Measurements from ENCODE around the gene NEAT1.
"Not testable (repeated sequence)": the region's sequence is repeated elsewhere in the genome, so short reads cannot be mapped to it uniquely, and the experiment has no call there.

Gene NEAT1

DNA sequence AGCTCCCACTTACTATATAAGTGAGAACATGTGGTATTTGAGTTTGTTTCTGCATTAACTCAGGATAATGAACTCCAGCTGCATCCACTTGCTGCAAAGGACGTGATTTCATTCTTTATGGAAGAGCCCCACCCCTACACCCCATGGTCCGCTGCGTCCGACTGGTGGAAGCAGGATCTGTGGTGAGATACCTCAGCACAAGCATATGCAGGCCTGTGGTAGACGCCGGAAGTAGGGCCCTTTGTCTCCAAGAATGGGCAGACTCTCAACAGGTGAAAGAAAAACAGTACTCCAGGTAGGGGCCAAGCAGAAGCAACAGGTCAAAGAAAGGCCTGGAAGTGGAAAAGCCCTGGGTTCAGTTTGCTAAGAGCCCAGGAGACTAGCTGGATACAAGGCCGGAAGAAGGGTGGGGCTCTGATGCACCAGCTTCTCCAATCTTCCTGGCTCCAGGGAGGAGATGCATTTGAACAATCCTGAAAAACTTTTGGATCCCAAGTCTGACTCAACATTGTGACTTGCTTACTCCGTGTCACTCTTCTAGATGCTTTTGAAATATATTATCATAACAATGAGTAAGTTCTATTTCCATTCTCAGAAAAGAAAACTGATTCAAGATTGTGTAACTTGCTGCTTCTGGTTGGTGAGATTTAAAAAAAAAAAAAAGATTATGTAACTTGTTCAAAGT is 30.4 kb downstream of the NEAT1 start:
- no peak for DNase-seq (ENCODE audit: low read depth)

DNA sequence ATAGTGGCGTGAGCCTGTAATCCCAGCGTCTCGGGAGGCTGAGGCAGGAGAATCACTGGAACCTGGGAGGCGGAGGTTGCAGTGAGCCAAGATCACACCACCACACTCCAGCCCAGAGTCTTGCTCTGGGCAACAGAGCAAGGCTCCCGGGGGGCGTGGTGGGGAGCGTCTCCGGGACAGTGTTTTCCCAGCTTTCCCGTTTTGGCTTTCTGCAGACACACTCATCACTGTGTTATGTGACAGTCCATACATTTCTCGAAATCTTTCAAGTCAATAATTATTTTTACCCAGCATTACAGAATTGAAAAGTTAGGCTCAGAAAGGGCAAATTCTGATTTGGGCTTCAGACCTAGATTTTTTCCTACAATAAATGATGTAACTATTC is 31.7 kb downstream of the NEAT1 start:
- DNase-seq (ENCODE audit: low read depth): no peak

DNA sequence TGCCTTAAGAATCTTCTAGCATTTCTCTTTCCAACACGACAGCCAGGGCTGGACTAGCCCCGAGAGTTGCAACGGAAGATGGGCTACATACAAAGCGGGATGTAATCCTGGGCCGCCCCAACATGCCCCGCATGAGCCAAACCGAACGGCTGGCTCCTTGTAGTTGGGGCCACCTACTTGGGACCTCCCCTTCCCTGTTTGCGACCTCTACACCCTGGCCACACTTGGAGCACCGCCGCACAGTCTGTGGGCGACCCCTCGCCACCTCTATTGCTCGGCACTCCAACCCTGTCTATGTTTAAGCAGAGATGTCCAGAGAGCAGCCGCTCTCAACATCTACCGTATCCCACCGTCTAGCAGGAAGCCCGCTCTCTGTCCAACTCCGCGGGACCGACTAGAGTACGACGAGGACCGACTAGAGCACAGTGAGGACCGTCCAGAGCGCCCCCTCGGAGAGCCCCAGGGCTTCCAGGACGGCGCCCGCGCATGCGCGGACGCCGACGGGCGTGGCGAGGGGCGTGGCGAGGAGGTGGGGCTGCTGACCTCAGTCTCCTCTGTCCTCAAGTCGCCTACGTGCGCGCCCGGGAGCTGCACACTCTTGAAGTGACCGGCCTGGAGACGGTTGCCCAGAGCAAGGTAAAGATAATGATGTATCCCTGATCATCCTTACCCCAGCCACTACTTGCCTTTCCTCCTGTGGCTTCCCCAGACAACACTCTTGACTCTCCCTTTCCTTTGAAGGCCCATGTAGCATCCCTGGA is 32.3 kb downstream of the NEAT1 start:
- DNase-seq (ENCODE audit: low read depth): peak; percentile 77

DNA sequence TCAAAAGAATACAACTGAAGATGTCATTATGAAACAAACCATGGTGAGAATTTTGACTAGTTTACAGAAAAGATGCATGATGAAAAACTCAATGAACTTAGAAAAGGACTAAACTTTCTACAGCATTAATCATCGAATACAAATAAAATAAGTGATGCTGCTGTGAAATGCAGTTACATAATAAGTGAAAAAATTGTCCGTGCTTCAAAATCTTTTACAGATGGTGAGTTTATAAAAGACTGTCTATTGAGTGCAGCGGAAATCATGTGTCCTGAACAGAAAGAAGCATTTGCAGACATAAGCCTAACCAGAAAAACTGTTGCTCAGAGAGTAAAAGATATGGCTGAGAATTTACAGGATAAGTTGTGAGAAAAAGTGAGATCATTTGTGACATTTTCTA is 33.8 kb downstream of the NEAT1 start:
- no peak for DNase-seq (ENCODE audit: low read depth)

DNA sequence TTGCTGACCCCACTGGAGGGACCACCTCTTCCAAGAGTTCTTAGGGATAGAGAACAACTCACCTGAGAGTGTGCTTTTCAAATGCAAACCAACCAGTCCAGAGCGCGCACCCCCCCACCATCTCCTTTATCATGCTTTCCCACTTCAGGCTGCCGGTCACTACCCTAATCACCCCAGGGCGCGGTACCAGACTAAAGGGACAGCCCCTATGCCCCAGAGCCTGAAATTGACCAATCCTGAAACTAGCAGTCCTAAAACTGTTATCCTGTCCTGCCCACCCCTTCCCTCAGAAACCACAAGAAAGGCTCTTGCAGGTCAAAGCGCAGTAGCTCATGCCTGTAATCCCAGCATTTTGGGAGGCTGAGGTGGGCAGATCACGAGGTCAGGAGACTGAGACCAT is 37.0 kb downstream of the NEAT1 start:
- no peak for DNase-seq (ENCODE audit: low read depth)

DNA sequence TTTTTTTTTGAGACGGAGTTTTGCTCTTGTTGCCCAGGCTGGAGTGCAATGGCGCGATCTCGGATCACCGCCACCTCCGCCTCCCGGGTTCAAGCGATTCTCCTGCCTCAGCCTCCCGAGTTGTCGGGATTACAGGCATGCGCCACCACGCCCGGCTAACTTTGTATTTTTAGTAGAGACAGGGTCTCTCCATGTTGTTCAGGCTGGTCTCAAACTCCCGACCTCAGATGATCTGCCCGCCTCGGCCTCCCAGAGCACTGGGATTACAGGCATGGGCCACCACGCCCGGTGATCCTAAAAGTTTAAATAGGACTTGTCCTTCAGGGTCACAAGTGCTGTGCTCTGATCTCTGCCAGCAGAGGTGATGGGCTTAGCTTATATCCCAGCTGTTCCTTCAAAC is 42.9 kb downstream of the NEAT1 start:
- not testable (repeated sequence) for DNase-seq (ENCODE audit: low read depth)

DNA sequence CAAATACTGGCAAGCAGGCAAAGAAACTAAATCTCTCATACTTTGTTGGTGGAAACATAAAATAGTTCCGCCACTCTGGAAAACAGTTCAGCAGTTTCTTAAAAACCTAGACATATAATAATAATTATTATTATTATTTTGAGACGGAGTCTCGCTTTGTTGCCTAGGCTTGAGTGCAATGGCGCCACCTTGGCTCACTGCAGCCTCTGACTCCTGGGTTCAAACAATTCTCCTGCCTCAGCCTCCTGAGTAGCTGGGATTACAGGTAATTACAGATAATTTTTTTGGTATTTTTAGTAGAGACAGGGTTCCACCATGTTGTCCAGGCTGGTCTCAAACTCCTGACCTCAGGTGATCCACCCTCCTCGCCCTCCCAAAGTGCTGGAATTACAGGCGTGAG is 44.7 kb downstream of the NEAT1 start:
- DNase-seq (ENCODE audit: low read depth): not testable (repeated sequence)

DNA sequence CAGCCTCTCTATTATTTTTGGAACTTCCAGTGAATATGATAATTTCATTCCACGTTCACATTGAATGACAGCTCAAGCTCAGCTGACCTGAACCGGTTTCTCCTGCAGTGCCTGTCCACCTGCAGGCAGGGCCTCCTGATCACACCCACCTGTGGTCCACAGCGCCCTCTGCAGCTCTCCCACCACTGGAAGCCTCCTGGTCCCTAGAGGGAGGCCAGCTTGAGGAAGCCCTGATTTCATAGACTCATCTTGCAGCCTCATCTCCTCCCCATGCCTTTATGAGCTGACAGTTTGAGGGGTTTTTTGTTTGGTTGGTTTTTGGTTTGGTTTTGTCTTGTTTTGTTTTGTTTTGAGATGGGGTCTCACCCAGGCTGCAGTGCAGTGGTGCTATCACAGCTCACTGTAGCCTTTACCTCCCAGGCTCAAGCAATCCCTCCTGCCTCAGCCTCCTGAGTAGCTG is 46.3 kb downstream of the NEAT1 start:
- DNase-seq (ENCODE audit: low read depth): peak; percentile 26

DNA sequence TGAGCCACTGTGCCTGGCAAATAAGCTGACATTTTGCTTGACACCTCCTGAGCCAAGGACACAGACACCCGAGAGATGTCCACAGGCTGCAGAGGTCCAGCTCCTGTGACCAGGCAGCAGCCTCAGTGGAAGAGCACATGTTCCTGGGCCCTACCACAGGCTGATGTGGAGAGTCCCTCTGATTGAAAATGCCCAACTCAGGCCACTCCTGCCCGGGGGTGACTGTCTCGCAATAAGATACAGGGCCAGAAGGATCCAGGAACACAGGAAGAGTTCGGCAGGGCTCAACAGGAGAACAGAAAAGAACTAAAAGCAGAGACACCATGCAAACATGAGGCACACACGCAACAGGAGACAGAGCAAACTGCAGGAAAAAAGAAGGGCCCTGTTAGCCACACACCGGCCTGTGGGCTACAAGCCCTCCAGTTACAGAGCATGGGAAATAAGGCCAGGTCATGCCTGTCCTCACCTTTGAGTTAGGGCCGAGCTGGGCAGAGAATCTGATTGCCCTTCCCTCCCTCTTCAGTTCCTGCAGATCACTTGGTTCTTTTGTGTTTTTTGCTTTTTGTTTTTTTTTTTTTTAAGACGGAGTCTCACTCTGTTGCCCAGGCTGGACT is 47.9 kb downstream of the NEAT1 start:
- no peak for DNase-seq (ENCODE audit: low read depth)

DNA sequence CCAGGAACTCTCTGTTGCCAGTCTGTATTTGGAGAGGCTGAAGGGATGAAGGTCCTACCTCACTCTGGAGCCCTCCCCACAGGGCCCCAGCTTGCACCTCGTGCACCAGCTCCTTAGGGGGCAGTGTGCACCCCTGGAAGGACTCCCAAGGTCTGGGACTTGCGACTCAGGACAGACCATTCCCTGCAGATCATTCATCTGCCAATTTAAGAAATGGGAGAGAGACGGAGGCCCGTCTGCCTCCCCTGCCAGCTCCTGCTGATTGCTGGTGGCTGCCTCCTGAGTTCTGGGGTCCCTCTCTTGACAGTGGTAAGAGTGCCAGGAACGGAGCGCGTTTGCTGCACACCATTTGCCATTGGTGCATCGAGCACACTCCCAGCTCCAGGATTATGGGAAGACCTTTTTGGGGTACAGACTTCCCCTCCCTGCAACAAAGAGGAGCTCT is 48.9 kb downstream of the NEAT1 start:
- DNase-seq (ENCODE audit: low read depth): no peak

DNA sequence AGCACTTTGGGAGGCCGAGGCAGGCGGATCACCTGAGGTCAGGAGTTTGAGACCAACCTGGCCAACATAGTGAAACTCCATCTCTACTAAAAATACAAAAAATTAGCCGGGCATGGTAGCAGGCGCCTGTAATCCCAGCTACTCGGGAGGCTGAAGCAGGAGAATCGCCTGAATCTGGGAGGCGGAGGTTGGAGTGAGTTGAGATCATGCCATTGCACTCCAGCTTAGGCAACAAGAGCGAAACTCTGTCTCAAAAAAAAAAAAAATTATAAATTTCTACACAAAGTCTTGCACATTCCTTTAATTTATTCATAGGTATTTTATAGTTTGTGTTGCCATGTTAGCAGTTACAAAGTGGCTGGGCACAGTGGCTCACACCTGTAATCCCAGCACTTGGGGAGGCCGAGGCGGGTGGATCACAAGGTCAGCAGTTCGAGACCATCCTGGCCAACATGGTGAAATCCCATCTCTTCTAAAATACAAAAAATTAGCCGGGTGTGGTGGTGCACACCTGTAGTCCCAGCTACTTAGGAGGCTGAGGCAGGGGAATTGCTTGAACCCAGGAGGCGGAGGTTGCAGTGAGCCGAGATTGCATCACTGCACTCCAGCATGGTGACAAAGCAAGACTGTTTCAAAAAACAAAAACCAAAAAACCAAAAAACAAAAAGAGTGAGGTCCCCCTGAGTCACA is 50.1 kb downstream of the NEAT1 start:
- DNase-seq (ENCODE audit: low read depth): not testable (repeated sequence)

DNA sequence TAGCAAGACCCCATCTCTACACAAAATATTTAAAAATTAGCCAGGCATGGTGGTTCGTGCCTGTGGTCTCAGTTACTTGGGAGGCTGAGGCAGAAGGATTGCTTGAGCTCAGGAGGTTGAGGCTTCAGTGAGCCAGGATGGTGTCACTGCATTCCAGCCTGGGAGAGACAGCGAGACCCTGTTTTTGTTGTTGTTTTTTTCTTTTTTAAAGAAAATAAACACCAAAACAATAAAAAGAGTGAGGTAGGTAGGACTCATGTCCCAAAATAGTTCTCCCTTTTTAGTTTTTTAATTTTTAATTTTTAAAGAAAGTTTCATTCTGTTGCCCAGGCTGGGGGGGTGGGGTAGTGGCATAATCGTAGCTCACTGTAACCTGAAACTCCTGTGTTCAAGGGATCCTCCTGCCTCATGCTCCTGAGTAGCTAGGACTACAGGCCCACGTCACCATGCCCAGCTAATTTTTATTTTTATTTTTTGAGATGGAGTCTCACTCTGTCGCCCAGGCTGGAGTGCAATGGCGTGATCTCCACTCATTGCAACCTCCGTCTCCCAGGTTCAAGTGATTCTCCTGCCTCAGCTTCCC is 50.8 kb downstream of the NEAT1 start:
- no peak for DNase-seq (ENCODE audit: low read depth)

DNA sequence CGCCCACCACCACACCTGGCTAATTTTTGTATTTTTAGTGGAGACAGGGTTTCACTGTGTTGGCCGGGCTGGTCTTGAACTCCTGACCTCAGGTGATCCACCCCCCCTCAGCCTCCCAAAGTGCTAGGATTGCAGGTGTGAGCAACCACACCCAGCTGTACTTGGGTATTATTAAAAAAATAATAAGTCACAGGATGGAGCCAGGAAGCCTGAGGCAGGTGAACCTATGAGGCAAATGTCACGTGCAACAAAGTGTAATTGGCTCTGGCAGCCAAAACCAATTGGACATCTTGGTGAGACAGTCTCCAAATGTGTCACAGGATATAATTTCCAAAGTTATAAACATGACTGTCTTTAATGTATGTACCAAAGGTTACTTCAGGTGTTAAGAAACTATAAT is 52.3 kb downstream of the NEAT1 start:
- DNase-seq (ENCODE audit: low read depth): no peak

DNA sequence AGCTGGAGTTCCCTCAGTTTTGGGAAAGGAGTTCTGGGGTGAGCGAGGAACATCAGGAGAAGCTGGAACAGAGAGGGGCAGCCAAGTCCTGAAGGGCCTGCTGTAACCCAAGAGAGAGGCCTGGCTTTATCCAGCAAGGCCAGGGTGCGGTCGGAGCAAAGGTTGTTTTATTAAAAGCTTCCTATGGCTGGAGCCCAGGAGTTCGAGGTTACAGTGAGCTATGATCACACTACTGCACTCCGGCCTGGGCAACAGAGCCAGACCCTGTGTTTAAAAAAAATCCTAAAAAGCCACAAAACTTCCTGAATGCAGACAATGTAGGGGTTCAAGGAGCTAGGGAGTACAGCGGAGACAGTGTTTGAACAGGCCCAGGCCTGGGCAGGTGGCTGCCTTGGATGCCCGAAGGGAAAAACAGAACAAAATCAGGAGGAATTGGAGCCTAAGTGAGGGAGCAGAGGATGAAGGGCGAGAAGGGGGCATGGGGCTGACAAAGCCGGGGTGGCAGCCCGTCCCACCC is 54.1 kb downstream of the NEAT1 start:
- DNase-seq (ENCODE audit: low read depth): no peak

DNA sequence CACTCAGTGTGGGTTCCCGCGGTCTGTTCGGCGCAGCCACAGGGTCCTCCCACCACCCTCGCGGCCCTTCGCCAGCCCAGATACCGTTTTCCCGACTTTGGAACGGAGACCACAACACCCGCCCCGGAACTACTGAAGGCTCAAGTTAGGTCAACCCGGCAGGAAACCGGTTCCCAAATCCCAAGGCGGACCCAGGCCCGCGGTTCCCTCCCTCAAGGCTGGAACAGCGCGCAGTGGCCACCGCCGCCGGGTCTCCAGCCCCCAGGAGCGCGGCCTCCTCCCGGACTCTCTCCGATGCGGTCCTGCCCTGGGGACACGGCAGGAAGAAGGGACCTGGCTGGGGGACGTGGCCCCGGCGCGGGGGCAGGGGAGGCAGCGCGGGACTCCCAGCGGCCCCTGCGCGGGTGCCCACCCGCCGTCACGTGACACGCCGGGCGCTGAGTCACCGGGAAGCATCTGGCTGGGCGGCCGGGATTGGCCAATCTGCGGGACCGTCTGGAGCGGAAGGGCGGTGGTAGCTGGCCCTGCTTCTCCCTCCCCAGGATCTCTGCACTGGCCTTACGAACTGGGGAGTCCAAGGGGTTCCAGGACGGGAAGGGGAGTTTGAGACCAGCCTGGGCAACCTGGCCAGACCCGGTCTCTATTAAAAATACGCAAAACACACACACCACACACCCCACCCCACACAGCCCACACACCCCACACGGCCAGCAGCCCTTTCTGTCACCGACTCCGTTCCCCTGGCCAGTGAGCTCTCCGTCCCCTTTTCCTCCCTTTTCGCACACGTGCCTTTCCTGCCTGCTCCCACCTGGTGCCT is 54.8 kb downstream of the NEAT1 start:
- peak; percentile 91 for DNase-seq (ENCODE audit: low read depth)

DNA sequence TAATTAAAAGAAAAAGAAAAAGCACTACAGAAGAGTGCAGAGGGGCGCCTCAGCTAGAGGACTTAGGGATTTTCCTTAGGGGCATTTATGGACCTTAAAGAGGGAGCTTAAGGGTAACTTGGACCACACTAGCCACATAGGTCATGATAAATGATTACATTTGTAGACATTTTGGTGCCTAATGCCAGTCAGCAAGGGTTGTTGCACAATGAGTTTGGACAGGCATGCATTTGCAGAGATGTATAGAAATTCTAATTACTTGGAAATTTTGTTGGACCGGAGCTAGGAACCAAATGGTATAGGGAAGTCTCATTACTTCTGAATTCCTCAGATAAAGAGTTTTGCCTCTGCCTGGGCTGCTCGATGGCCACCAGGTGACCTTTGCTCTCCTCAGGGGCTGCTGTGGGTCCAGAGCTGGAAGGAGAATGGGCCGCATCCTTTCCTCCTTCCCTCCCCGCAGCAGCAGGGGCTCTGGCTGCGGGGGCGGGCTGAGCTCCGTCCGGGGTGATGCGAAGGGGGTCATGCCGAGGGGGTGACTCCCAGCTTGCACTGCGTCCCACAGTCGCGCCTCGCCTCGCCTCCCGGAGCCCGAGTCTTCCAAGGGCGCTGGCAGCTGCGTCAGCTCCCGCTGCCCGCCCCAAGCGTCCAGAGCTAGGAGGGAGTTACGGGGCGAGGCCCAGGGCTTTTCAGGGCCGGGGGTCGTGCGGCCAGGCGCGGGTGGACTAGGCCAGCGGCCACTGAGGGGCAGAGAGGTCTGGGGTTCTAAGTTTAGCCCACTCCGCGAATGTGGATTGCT is 56.0 kb downstream of the NEAT1 start:
- no peak for DNase-seq (ENCODE audit: low read depth)

DNA sequence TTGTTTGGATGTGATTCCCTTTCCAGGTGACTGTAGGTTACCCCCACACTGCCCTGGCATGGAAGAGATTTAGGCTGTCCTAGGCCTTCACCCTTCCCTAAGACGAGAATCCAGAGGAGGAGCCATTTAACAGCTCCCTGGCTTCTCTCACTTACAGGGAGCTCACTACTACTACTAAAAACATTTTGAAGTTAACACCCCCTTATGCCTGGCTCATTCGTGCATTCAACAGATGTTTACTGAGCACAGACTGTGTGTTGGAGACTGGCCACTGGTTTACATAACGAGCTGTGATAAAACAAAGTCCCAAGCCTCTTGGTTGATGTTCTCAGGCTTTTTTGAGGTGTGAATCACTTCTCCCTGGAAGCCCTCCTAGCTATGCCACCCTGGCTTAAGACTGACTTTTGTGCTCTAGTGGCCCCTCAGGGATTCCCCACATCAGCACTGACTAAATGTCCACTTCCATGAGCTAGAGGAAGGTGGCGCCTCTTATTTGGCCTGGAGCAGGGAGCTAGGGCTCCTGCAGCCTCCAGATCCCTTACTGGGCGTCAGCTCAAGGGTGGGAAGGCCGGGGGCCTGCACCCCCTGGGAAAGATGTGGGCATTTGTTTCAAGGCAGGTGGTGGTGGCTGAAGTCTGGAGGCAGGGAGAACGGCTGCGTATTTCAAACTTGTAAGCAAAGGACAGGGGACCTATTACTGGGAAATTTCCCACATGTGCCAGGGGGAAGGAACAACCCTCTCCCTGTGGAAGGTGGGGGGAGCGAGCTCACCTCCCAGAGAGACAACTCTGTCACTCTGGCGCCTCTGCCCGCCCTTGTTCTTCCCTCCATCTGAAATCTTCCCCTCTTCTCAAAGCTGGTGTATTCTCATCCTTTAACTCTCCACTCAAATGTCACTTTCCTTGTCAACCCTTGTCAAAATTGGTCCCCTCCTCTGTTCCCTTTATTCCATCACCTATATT is 56.9 kb downstream of the NEAT1 start:
- no peak for DNase-seq (ENCODE audit: low read depth)

DNA sequence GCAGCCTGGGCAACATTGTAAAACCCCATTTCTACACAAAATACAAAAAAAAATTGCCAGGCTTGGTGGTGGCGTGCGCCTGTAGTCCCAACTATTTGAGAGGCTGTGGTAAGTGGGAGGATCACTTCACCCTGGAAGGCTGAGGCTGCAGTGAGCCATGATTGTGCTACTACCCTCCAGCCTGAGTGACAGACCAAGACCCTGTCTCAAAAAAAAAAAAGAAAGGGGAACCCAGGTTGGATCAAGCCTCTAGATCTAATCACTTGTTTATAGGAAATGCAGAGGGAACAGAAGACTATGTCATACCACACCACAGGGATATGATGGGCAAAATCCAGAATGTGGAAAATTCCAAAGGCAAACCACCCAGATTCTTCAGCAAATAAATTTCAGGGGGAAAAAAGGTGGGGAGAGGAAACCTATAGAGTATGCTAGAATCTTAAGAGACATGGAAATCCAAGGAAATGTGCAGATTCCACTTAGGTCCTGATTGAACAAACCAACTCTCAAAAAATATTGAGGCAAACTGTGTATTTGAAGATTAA is 59.8 kb downstream of the NEAT1 start:
- no peak for DNase-seq (ENCODE audit: low read depth)

DNA sequence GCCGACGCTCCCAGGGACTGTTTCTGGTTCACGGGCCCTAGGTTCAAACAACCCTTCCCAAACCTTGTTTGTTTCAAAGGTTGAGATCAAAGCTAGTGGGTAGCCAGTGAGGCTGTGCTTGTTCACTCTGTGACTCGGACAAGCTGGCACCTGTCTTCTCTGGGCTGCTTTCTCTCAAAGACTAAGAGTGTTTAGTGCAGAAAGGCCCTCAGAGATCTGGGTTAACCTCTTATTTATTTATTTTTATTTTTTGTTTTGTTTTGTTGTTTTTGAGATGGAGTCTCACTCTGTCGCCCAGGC is 63.3 kb downstream of the NEAT1 start:
- DNase-seq (ENCODE audit: low read depth): no peak

Data from activated T-helper 9 cell treated with anti-CD3 and anti-CD28 coated beads, Interleukin-2, amount 50 U/mL, for 16 hours (primary cell).